Endodermal cell (in vitro differentiated cells): Measurements from ENCODE around the gene LAMA4. TPM values are rescaled to one million over a fixed set of nuclear protein-coding genes. Genes with fewer than 3 reads are reported as not detected.
A peak's percentile ranks its signal among the peaks of the same experiment; 100 is the strongest.

Source experiments
- DNase-seq: peaks from one replicate; pipeline ENCODE4 v3.0.0-alpha.2; 2017
- H3K27ac ChIP-seq: 2 replicates; pipeline ENCODE4 v1.5.1; 2013; ENCODE audit warnings: mild to moderate bottlenecking, low read depth, low read length, moderate library complexity
- H3K27me3 ChIP-seq: 2 replicates; pipeline ENCODE4 v1.6.1; 2013; ENCODE audit warnings: mild to moderate bottlenecking, low read length, moderate library complexity; ENCODE audit not compliant: insufficient read depth, control insufficient read depth, poor library complexity, severe bottlenecking
- H3K36me3 ChIP-seq: 2 replicates; pipeline ENCODE4 v1.7.0; 2013; ENCODE audit warnings: mild to moderate bottlenecking, low read length, moderate library complexity; ENCODE audit not compliant: control insufficient read depth, insufficient read depth
- H3K4me1 ChIP-seq: one replicate; pipeline ENCODE4 v1.7.0; 2013; ENCODE audit warnings: low read length; ENCODE audit not compliant: control insufficient read depth, insufficient read depth
- H3K4me3 ChIP-seq: 2 replicates; pipeline ENCODE4 v1.5.1; 2013; ENCODE audit warnings: mild to moderate bottlenecking, low read length, moderate library complexity
- H3K9ac ChIP-seq: 2 replicates; pipeline ENCODE4 v1.6.1; 2013; ENCODE audit warnings: mild to moderate bottlenecking, low read length, moderate library complexity; ENCODE audit not compliant: poor library complexity, severe bottlenecking; ENCODE audit errors: extremely low read depth
- H3K9me3 ChIP-seq: 2 replicates; pipeline ENCODE4 v1.6.1; 2013; ENCODE audit warnings: mild to moderate bottlenecking, low read length, moderate library complexity; ENCODE audit not compliant: control insufficient read depth
- H3K27ac Mint-ChIP-seq: 2 replicates; pipeline ENCODE4 v1.8.0; 2020; ENCODE audit warnings: mixed read lengths
- H3K27me3 Mint-ChIP-seq: 2 replicates; pipeline ENCODE4 v1.8.0; 2021; ENCODE audit warnings: mild to moderate bottlenecking, mixed read lengths; ENCODE audit not compliant: insufficient read depth
- H3K36me3 Mint-ChIP-seq: 2 replicates; pipeline ENCODE4 v1.8.0; 2020; ENCODE audit warnings: low read depth, mixed read lengths
- H3K4me1 Mint-ChIP-seq: 2 replicates; pipeline ENCODE4 v1.8.0; 2020; ENCODE audit warnings: mixed read lengths
- H3K4me3 Mint-ChIP-seq: 2 replicates; pipeline ENCODE4 v1.8.0; 2020; ENCODE audit warnings: mild to moderate bottlenecking, moderate library complexity, mixed read lengths
- H3K9me3 Mint-ChIP-seq: 2 replicates; pipeline ENCODE4 v1.8.0; 2020; ENCODE audit warnings: mild to moderate bottlenecking, mixed read lengths
- WGBS, 2 experiments: methylation state at CpG; one replicate each; pipeline versions ENCODE4 v1.1.5 to v1.1.7; 2013; ENCODE audit warnings: missing lambda C conversion rate in 2 of 2, mixed read lengths in 1 of 2; ENCODE audit not compliant: insufficient coverage in 1 of 2, insufficient read length in 1 of 2; 5-methylcytosine and 5-hydroxymethylcytosine counted together
- total RNA-seq, 2 donors: library from RNA; stranded (reverse); fragmentation: NEBNext Ultra II Directional in 1 of 2; extraction: Animal tissue kit (Norgen Biotek cat#: 25700) in 1 of 2; gene quantifications; 2 replicates in 1 of 2; 3 replicates in 1 of 2; pipeline ENCODE4 v1.2.1, GENCODE V29; 2021
- TF ChIP-seq, protein P1 (sequence below): fragments of 200-600 bp; sonication (generic); conservative IDR thresholded peaks from 2 replicates; pipeline ENCODE4 v1.5.0; 2021; ENCODE audit warnings: antibody characterized with exemption, mild to moderate bottlenecking

Gene LAMA4
- total RNA-seq, 2 donors from 2014 or later, result 0.24 to 3.7 TPM

DNA sequence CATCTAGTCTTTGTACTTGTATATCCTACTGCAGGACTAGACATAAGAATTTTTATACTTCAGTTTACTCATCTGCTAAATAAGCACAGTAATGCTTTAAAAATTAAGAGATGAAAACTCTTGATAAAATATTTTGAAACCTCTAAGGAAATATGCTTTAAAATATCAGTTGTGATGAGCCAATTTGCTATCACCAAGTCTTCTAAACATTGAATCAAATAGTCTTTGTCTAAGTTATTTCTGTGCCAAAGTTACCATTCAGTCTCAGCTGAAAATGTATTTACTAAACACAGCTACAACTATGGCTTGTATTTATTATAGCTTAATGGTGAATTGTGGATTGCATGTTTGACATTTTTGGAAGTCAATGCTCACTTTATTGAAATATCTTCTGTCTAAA is 46.5 kb upstream of the LAMA4 start:
- no peaks in the 10 kb centered on the region for H3K27me3 Mint-ChIP-seq
- H3K27me3 ChIP-seq, result no peaks in the 10 kb centered on the region
- no peaks in the 10 kb centered on the region for H3K4me1 ChIP-seq
- H3K9me3 ChIP-seq, result no peaks in the 10 kb centered on the region
- H3K4me3 Mint-ChIP-seq, result no peak overlapping the region
- DNase-seq, result no peak
- TF ChIP-seq, protein P1, sequence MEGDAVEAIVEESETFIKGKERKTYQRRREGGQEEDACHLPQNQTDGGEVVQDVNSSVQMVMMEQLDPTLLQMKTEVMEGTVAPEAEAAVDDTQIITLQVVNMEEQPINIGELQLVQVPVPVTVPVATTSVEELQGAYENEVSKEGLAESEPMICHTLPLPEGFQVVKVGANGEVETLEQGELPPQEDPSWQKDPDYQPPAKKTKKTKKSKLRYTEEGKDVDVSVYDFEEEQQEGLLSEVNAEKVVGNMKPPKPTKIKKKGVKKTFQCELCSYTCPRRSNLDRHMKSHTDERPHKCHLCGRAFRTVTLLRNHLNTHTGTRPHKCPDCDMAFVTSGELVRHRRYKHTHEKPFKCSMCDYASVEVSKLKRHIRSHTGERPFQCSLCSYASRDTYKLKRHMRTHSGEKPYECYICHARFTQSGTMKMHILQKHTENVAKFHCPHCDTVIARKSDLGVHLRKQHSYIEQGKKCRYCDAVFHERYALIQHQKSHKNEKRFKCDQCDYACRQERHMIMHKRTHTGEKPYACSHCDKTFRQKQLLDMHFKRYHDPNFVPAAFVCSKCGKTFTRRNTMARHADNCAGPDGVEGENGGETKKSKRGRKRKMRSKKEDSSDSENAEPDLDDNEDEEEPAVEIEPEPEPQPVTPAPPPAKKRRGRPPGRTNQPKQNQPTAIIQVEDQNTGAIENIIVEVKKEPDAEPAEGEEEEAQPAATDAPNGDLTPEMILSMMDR, result no peak
- no peak overlapping the region for H3K9ac ChIP-seq
- no peak overlapping the region for H3K27ac Mint-ChIP-seq
- H3K4me3 ChIP-seq, result no peak overlapping the region
- H3K27ac ChIP-seq, result no peak overlapping the region
- H3K36me3 Mint-ChIP-seq, result no peaks in the 10 kb centered on the region
- peaks cover 1% of the 10 kb centered on the region for H3K4me1 Mint-ChIP-seq
- no peaks in the 10 kb centered on the region for H3K36me3 ChIP-seq
- no peaks in the 10 kb centered on the region for H3K9me3 Mint-ChIP-seq

DNA sequence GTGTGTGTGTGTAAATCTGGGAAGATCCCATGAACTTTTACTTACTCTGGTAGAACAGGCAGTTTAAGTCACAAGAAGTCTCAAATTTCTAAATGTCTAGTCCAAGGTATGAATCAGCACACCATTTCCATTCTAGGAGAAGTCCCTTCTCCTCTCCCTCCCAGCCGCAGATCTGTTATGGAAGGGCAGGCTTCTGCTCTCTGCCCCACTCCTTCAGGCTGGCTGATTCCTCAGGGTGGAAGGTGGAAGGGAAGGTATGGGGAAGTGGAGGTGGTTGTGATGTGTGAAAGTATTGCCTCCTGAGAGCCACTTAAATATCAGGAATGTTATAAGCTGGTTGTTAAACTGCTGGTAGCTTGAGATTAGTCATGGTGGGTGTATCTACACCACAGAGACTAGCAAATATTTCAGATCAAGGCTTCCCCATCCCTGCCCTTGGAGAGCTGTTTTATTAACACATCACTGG is 44.5 kb upstream of the LAMA4 start:
- no peaks in the 10 kb centered on the region for H3K9me3 ChIP-seq
- Mint-ChIP-seq H3K9me3 (no peaks in the 10 kb centered on the region), H3K4me1 (peaks cover 1% of the 10 kb centered on the region), H3K36me3 (no peaks in the 10 kb centered on the region), H3K27ac (peak overlapping the region; percentile 16), H3K27me3 (no peaks in the 10 kb centered on the region), H3K4me3 (no peak overlapping the region)
- no peak overlapping the region for H3K4me3 ChIP-seq
- H3K9ac ChIP-seq, result no peak overlapping the region
- no peaks in the 10 kb centered on the region for H3K36me3 ChIP-seq
- no peak overlapping the region for H3K27ac ChIP-seq
- H3K27me3 ChIP-seq, result no peaks in the 10 kb centered on the region
- TF ChIP-seq, protein P1, result no peak
- 100% methylated on average over 1 of the region's 1 CpG; no CpG with 5 or more reads in 1 of the 2 experiments for WGBS, 2 experiments
- H3K4me1 ChIP-seq, result no peaks in the 10 kb centered on the region
- no peak for DNase-seq

DNA sequence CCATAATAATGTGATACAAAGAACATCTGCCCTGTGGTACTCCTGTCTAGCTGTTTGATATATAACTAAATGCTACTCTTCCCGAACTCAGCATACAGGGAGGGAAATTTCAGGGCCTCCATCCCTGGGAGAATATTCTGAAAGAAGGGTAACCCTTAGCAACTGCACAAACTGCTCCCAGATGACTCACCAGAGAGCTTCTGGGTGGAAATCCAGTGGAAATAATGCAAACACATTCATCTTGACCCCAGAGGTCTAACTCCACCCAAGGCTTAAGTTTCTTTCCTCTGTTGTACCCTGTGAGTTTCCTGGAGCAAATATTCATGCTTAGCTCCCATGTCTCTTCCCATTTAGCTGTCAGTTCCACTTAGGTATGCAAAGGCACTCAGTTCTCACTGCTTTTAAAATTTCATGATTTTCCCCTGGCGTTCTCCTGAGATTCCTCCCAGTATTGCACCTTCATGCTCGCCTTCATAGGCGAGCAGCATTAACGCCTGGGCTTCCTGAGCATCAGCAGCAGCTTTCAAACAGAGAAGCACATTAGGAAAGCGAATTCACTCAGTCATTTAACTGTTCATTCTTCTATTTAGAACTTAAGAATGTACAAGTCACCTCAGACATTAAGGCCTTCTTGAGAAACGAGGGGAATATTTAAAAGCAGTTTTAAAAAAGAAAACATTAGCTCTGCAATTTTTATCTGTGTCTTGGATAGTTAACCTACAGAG is 43.8 kb upstream of the LAMA4 start:
- Histone ChIP-seq H3K9ac (no peak overlapping the region), H3K27ac (no peak overlapping the region), H3K36me3 (no peaks in the 10 kb centered on the region), H3K4me3 (no peak overlapping the region), H3K27me3 (no peaks in the 10 kb centered on the region), H3K4me1 (no peaks in the 10 kb centered on the region), H3K9me3 (no peaks in the 10 kb centered on the region)
- Mint-ChIP-seq H3K36me3 (no peaks in the 10 kb centered on the region), H3K4me1 (peaks cover 1% of the 10 kb centered on the region), H3K9me3 (no peaks in the 10 kb centered on the region), H3K27ac (no peak overlapping the region), H3K4me3 (no peak overlapping the region), H3K27me3 (no peaks in the 10 kb centered on the region)
- 77 to 91% methylated on average over 2 to 7 of the region's 7 CpGs for WGBS, 2 experiments
- no peak for DNase-seq
- TF ChIP-seq, protein P1, result no peak
